Nephron progenitor cell (in vitro differentiated cells): ENCODE results near the gene ZDHHC3.
A peak's percentile ranks its signal among the peaks of the same experiment; 100 is the strongest.

Experiments
- DNase-seq: peaks from one replicate; pipeline ENCODE4 v3.0.0; 2021
- H3K27ac Mint-ChIP-seq: 2 replicates; pipeline ENCODE4 v1.8.0; 2021; ENCODE audit warnings: mild to moderate bottlenecking, moderate library complexity, mixed read lengths
- H3K27me3 Mint-ChIP-seq: 2 replicates; pipeline ENCODE4 v1.8.0; 2021; ENCODE audit warnings: mild to moderate bottlenecking, low read depth, mixed read lengths; ENCODE audit not compliant: poor library complexity
- H3K36me3 Mint-ChIP-seq: 2 replicates; pipeline ENCODE4 v1.8.0; 2021; ENCODE audit warnings: low read depth, mixed read lengths
- H3K4me1 Mint-ChIP-seq: 2 replicates; pipeline ENCODE4 v1.8.0; 2021; ENCODE audit warnings: mixed read lengths
- H3K4me3 Mint-ChIP-seq: 2 replicates; pipeline ENCODE4 v1.8.0; 2021; ENCODE audit warnings: mild to moderate bottlenecking, moderate library complexity, mixed read lengths
- H3K9me3 Mint-ChIP-seq: 2 replicates; pipeline ENCODE4 v1.8.0; 2021; ENCODE audit warnings: mild to moderate bottlenecking, moderate library complexity, mixed read lengths
- CTCF ChIP-seq: fragments of 200-600 bp; sonication (generic); IDR thresholded peaks from 2 replicates; pipeline ENCODE4 v1.5.0; 2021; ENCODE audit warnings: antibody characterized with exemption

Gene ZDHHC3

GRCh38 chr3:44920081-44920480 lies 55.9 kb downstream of the ZDHHC3 start:
- peaks cover 10% of the 10 kb centered on the region for H3K27me3 Mint-ChIP-seq
- TF ChIP-seq CTCF = no peak
- H3K27ac Mint-ChIP-seq = no peak overlapping the region
- H3K36me3 Mint-ChIP-seq = peaks cover 28% of the 10 kb centered on the region
- peaks cover 10% of the 10 kb centered on the region for H3K4me1 Mint-ChIP-seq
- DNase-seq = no peak
- H3K9me3 Mint-ChIP-seq = no peaks in the 10 kb centered on the region
- H3K4me3 Mint-ChIP-seq = no peak overlapping the region

GRCh38 chr3:44918581-44918980 lies 57.4 kb downstream of the ZDHHC3 start:
- no peak overlapping the region for H3K27ac Mint-ChIP-seq
- TF ChIP-seq CTCF = no peak
- H3K27me3 Mint-ChIP-seq = peaks cover 13% of the 10 kb centered on the region
- H3K4me3 Mint-ChIP-seq = no peak overlapping the region
- H3K4me1 Mint-ChIP-seq = peaks cover 10% of the 10 kb centered on the region
- peaks cover 23% of the 10 kb centered on the region for H3K36me3 Mint-ChIP-seq
- H3K9me3 Mint-ChIP-seq = no peaks in the 10 kb centered on the region
- DNase-seq = no peak

- no peak overlapping the region for H3K27ac Mint-ChIP-seq
- peaks cover 23% of the 10 kb centered on the region for H3K36me3 Mint-ChIP-seq
- H3K27me3 Mint-ChIP-seq = peaks cover 13% of the 10 kb centered on the region
- TF ChIP-seq CTCF = no peak
- H3K4me3 Mint-ChIP-seq = no peak overlapping the region
- DNase-seq = no peak
- H3K4me1 Mint-ChIP-seq = peaks cover 10% of the 10 kb centered on the region
- no peaks in the 10 kb centered on the region for H3K9me3 Mint-ChIP-seq
Observed at GRCh38 chr3:44918087-44918486, 57.9 kb downstream of the ZDHHC3 start.

GRCh38 chr3:44915702-44916438 lies 60.1 kb downstream of the ZDHHC3 start:
- no peak for TF ChIP-seq CTCF
- peaks cover 8% of the 10 kb centered on the region for H3K9me3 Mint-ChIP-seq
- peak overlapping the region; percentile 68 for H3K27ac Mint-ChIP-seq
- peaks cover 10% of the 10 kb centered on the region for H3K27me3 Mint-ChIP-seq
- no peak for DNase-seq
- peaks cover 5% of the 10 kb centered on the region for H3K4me1 Mint-ChIP-seq
- H3K36me3 Mint-ChIP-seq = peaks cover 10% of the 10 kb centered on the region
- no peak overlapping the region for H3K4me3 Mint-ChIP-seq

- Mint-ChIP-seq H3K4me1 (peaks cover 8% of the 10 kb centered on the region), H3K9me3 (peaks cover 8% of the 10 kb centered on the region)
Observed at GRCh38 chr3:44914936-44915335, 61.0 kb downstream of the ZDHHC3 start.

More at GRCh38 chr3:44914936-44915335, 61.0 kb downstream of the ZDHHC3 start:
- no peak overlapping the region for H3K27ac Mint-ChIP-seq
- no peak for DNase-seq
- H3K27me3 Mint-ChIP-seq = peaks cover 9% of the 10 kb centered on the region
- peaks cover 5% of the 10 kb centered on the region for H3K36me3 Mint-ChIP-seq
- TF ChIP-seq CTCF = peak; percentile 26
- no peak overlapping the region for H3K4me3 Mint-ChIP-seq
